ENCODE measurements around the gene APOA4. TPM values are rescaled to one million over a fixed set of nuclear protein-coding genes. Genes with fewer than 3 reads are reported as not detected.

APOA4 gene
- total and polyA plus RNA-seq, 9 of the 15 experiments (the other 6 are each of a cell fraction or from before 2014, with no cell fraction given) = 0.07 TPM; not detected in 8

GRCh38 chr11:116787786-116788486 is 35.2 kb downstream of the APOA4 start, which contains the start of gene ZPR1 (continued):
- TF ChIP-seq ZNF407 (IDR thresholded peaks at IDR 0.05; ENCODE audit: low read depth) (no peak), SRSF7 (optimal IDR thresholded peaks at IDR 0.05; ENCODE audit: low read depth, low read length) (no peak), RBFOX2 (IDR thresholded peaks at IDR 0.05; ENCODE audit: low read depth, low read length) (peak; percentile 86), TRIM28 (IDR thresholded peaks at IDR 0.05) (no peak), ZNF699 (CRISPR knock-in tag; IDR thresholded peaks at IDR 0.05; ENCODE audit: insufficient replicate concordance) (no peak), RBM22 (IDR thresholded peaks at IDR 0.05; ENCODE audit: low read depth, low read length, poor library complexity, severe bottlenecking) (no peak), RBBP5 (IDR thresholded peaks at IDR 0.05; ENCODE audit: borderline replicate concordance, insufficient read depth, low read length, poor library complexity, severe bottlenecking) (peak; percentile 74), NCOA6 (IDR thresholded peaks at IDR 0.05) (peak; percentile 72; the same call in 1 of the 2 replicates), FOXA1 (IDR thresholded peaks at IDR 0.05; ENCODE audit: borderline replicate concordance) (no peak), ZNF695 (CRISPR knock-in tag; IDR thresholded peaks at IDR 0.05) (no peak), ZNF280B (CRISPR knock-in tag; IDR thresholded peaks at IDR 0.05) (no peak), U2AF1 (optimal IDR thresholded peaks at IDR 0.05; ENCODE audit: low read depth, low read length) (no peak), CXXC5 (CRISPR knock-in tag; IDR thresholded peaks at IDR 0.05) (peak; percentile 59), MXI1 (IDR thresholded peaks at IDR 0.05; ENCODE audit: low read depth, low read length) (peak; percentile 90), ZNF124 (CRISPR knock-in tag; IDR thresholded peaks at IDR 0.05) (no peak), TSC22D4 (tag; IDR thresholded peaks at IDR 0.05) (no peak), TFAP4 (CRISPR knock-in tag; IDR thresholded peaks at IDR 0.05; ENCODE audit: borderline replicate concordance) (peak; percentile 100)
